WTC11 (cell line): ENCODE measurements around the gene SSU72.

Experiments used
- ATF3 ChIP-seq: sonication (generic); formaldehyde crosslinking; conservative IDR thresholded peaks from 2 replicates; pipeline ENCODE4 v1.8.1; 2022; ENCODE audit warnings: mild to moderate bottlenecking, missing genetic modification reagents
- CBFB ChIP-seq: sonication (generic); formaldehyde crosslinking; IDR thresholded peaks from 2 replicates; pipeline ENCODE4 v1.8.1; 2022; ENCODE audit warnings: mild to moderate bottlenecking, low read depth, missing genetic modification reagents
- CREM ChIP-seq: sonication (generic); formaldehyde crosslinking; IDR thresholded peaks from 2 replicates; pipeline ENCODE4 v1.8.1; 2022; ENCODE audit warnings: mild to moderate bottlenecking, missing genetic modification reagents, moderate library complexity
- CTCF ChIP-seq: fragments of 200-600 bp; IDR thresholded peaks from 2 replicates; pipeline ENCODE4 v1.8.0; 2022; ENCODE audit warnings: antibody characterized with exemption
- E2F4 ChIP-seq: sonication (generic); formaldehyde crosslinking; IDR thresholded peaks from 2 replicates; pipeline ENCODE4 v1.8.1; 2022; ENCODE audit warnings: low read depth, mild to moderate bottlenecking, moderate library complexity, missing genetic modification reagents, borderline replicate concordance
- ETV6 ChIP-seq: sonication (generic); formaldehyde crosslinking; IDR thresholded peaks from 2 replicates; pipeline ENCODE4 v1.8.1; 2022; ENCODE audit warnings: mild to moderate bottlenecking, missing genetic modification reagents
- FOXJ3 ChIP-seq: sonication (generic); formaldehyde crosslinking; IDR thresholded peaks from 2 replicates; pipeline ENCODE4 v1.9.0; 2021; ENCODE audit warnings: missing genetic modification reagents, mild to moderate bottlenecking, borderline replicate concordance
- MAX ChIP-seq: sonication (generic); formaldehyde crosslinking; IDR thresholded peaks from 2 replicates; pipeline ENCODE4 v1.8.0; 2022; ENCODE audit warnings: mild to moderate bottlenecking, missing genetic modification reagents
- NFE2L1 ChIP-seq: sonication (generic); formaldehyde crosslinking; IDR thresholded peaks from 2 replicates; pipeline ENCODE4 v1.8.1; 2023; ENCODE audit warnings: missing genetic modification reagents
- SP1 ChIP-seq: sonication (generic); formaldehyde crosslinking; conservative IDR thresholded peaks from 2 replicates; pipeline ENCODE4 v1.8.1; 2022; ENCODE audit warnings: missing genetic modification reagents
- USF1 ChIP-seq: sonication (generic); formaldehyde crosslinking; IDR thresholded peaks from 2 replicates; pipeline ENCODE4 v1.8.0; 2022; ENCODE audit warnings: mild to moderate bottlenecking, missing genetic modification reagents
- ZNF232 ChIP-seq: sonication (generic); formaldehyde crosslinking; IDR thresholded peaks from 2 replicates; pipeline ENCODE4 v1.8.0; 2022; ENCODE audit warnings: mild to moderate bottlenecking, missing genetic modification reagents
- ZNF425 ChIP-seq: fragments of 250-450 bp; sonication (Bioruptor Pico); conservative IDR thresholded peaks from 2 replicates; pipeline ENCODE4 v1.9.0; 2021; ENCODE audit warnings: mild to moderate bottlenecking
- ZSCAN18 ChIP-seq: fragments of 250-450 bp; sonication (Bioruptor Pico); IDR thresholded peaks from 2 replicates; pipeline ENCODE4 v2.1.2; 2022; ENCODE audit warnings: mild to moderate bottlenecking, moderate library complexity

GRCh38 chr1:1552263-1552639, 22.4 kb downstream of the SSU72 start:
- TF ChIP-seq CTCF (no peak), ATF3 (CRISPR knock-in tag) (no peak), ZNF232 (CRISPR knock-in tag) (no peak), CBFB (CRISPR knock-in tag) (no peak), ZNF425 (CRISPR knock-in tag) (no peak), MAX (CRISPR knock-in tag) (no peak), ETV6 (CRISPR knock-in tag) (no peak), E2F4 (CRISPR knock-in tag) (no peak), ZSCAN18 (no peak), USF1 (CRISPR knock-in tag) (no peak), NFE2L1 (CRISPR knock-in tag) (no peak), FOXJ3 (CRISPR knock-in tag) (no peak), SP1 (CRISPR knock-in tag) (no peak), CREM (no peak)
